K562 (cell line): Measurements from ENCODE around the gene TTLL8. TPM values are rescaled to one million over a fixed set of nuclear protein-coding genes. Genes with fewer than 3 reads are reported as not detected.

Source experiments
- CEBPZ ChIP-seq: fragments of 150-350 bp; IDR thresholded peaks from 2 replicates; pipeline ENCODE4 v1.6.1; 2014; ENCODE audit warnings: low read depth, mild to moderate bottlenecking, low read length, borderline replicate concordance
- E2F1 ChIP-seq: sonication (generic); formaldehyde crosslinking; IDR thresholded peaks from 2 replicates; pipeline ENCODE4 v1.8.1; 2023; ENCODE audit warnings: mild to moderate bottlenecking, missing genetic modification reagents, moderate library complexity
- ESRRA ChIP-seq: fragments of 450-650 bp; IDR thresholded peaks from 2 replicates; pipeline ENCODE4 v1.6.1; 2014; ENCODE audit warnings: low read depth, mild to moderate bottlenecking, moderate library complexity, borderline replicate concordance
- SMARCE1 ChIP-seq: fragments of 450-650 bp; IDR thresholded peaks from 2 replicates; pipeline ENCODE4 v1.7.1; 2016; ENCODE audit warnings: mild to moderate bottlenecking
- SNRNP70 ChIP-seq: fragments of 200-400 bp; formaldehyde crosslinking; optimal IDR thresholded peaks from 2 replicates; pipeline ENCODE3; 2017; ENCODE audit warnings: low read depth, low read length
- VEZF1 ChIP-seq: fragments of 200-800 bp; sonication (Bioruptor generic); IDR thresholded peaks from 2 replicates; pipeline ENCODE4 v1.6.1; 2017; ENCODE audit warnings: missing genetic modification characterization, missing compliant biosample characterization
- ZNF324 ChIP-seq: fragments of 250-450 bp; sonication (Bioruptor Pico); IDR thresholded peaks from 2 replicates; pipeline ENCODE4 v1.4.0; 2020; ENCODE audit warnings: mild to moderate bottlenecking
- ZNF408 ChIP-seq: fragments of 250-450 bp; sonication (Bioruptor Pico); IDR thresholded peaks from 2 replicates; pipeline ENCODE4 v1.4.0; 2020; ENCODE audit warnings: low read depth, mild to moderate bottlenecking, moderate library complexity
- polyA plus RNA-seq, 8 experiments: library from polyadenylated mRNA; depleted of rRNA in 4 of 8; stranded (reverse) in 5 of 8; unstranded in 3 of 8; fragments of >200 nt; fragmentation: Nextera tagmentation in 2 of 8; fragmentation: Illumina TruSeq in 1 of 8; extraction: Ambion mirVana in 2 of 8; extraction: Trizol in 1 of 8; gene quantifications; 2 replicates each; pipeline versions ENCODE4 v1.2.1 to v1.2.3, GENCODE V29; 2011 to 2014; ENCODE audit warnings: inconsistent platforms in 1 of 8, missing spikeins in 1 of 8
- total RNA-seq, 7 experiments: library from RNA; depleted of rRNA in 6 of 7; stranded (reverse); fragments of >200 nt in 6 of 7; fragmentation: Illumina TruSeq in 2 of 7; extraction: Trizol in 2 of 7; gene quantifications; 2 replicates each; pipeline versions ENCODE4 v1.2.1 to v1.2.3, GENCODE V29; 2011 to 2021; ENCODE audit warnings: low replicate concordance in 1 of 7

The TTLL8 gene
- total and polyA plus RNA-seq, 9 of the 15 experiments (the other 6 are each of a cell fraction or from before 2014, with no cell fraction given), result not detected

- TF ChIP-seq ZNF408 (CRISPR knock-in tag) (no peak), SMARCE1 (no peak), E2F1 (CRISPR knock-in tag) (no peak), ESRRA (no peak), CEBPZ (no peak), VEZF1 (CRISPR knock-in tag) (no peak), SNRNP70 (no peak), ZNF324 (no peak)
These were observed 62.6 kb downstream of the TTLL8 start (continued) for GRCh38 chr22:49995361-49996118.
